ENCODE results near the gene RPH3AL. TPM values are rescaled to one million over a fixed set of nuclear protein-coding genes. Genes with fewer than 3 reads are reported as not detected.

Gene RPH3AL
- total and polyA plus RNA-seq, 2 of the 8 experiments (the other 6 are each of a cell fraction or from before 2014, with no cell fraction given): 5.6 to 5.8 TPM

DNA sequence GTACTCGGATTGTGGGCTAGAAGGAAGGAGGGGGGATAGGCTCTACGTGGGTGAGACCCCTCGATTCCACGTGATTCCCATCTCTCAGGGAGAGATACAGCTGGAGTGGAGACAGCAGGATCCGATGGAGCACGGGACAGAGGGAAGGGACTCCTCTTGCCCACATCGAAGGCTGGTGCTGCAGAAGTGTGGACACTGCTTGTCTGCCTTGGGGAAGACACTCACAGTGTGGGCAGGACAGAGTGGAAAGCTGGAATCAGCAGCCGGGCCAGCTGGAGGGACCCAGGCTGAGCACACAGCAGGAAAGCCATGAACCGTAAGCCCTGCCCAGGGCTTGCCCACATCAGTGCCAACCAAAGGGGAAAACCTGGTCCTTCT, 42.1 kb upstream of the RPH3AL start (continued):
- TF ChIP-seq GABPA (IDR thresholded peaks at IDR 0.05; ENCODE audit: borderline replicate concordance, insufficient read depth, low read length) (no peak), HDAC2 (IDR thresholded peaks at IDR 0.05; ENCODE audit: borderline replicate concordance in 1 of 2, low read depth in 2 of 2, low read length in 2 of 2) (no peak)
- TF ChIP-seq, protein P1, sequence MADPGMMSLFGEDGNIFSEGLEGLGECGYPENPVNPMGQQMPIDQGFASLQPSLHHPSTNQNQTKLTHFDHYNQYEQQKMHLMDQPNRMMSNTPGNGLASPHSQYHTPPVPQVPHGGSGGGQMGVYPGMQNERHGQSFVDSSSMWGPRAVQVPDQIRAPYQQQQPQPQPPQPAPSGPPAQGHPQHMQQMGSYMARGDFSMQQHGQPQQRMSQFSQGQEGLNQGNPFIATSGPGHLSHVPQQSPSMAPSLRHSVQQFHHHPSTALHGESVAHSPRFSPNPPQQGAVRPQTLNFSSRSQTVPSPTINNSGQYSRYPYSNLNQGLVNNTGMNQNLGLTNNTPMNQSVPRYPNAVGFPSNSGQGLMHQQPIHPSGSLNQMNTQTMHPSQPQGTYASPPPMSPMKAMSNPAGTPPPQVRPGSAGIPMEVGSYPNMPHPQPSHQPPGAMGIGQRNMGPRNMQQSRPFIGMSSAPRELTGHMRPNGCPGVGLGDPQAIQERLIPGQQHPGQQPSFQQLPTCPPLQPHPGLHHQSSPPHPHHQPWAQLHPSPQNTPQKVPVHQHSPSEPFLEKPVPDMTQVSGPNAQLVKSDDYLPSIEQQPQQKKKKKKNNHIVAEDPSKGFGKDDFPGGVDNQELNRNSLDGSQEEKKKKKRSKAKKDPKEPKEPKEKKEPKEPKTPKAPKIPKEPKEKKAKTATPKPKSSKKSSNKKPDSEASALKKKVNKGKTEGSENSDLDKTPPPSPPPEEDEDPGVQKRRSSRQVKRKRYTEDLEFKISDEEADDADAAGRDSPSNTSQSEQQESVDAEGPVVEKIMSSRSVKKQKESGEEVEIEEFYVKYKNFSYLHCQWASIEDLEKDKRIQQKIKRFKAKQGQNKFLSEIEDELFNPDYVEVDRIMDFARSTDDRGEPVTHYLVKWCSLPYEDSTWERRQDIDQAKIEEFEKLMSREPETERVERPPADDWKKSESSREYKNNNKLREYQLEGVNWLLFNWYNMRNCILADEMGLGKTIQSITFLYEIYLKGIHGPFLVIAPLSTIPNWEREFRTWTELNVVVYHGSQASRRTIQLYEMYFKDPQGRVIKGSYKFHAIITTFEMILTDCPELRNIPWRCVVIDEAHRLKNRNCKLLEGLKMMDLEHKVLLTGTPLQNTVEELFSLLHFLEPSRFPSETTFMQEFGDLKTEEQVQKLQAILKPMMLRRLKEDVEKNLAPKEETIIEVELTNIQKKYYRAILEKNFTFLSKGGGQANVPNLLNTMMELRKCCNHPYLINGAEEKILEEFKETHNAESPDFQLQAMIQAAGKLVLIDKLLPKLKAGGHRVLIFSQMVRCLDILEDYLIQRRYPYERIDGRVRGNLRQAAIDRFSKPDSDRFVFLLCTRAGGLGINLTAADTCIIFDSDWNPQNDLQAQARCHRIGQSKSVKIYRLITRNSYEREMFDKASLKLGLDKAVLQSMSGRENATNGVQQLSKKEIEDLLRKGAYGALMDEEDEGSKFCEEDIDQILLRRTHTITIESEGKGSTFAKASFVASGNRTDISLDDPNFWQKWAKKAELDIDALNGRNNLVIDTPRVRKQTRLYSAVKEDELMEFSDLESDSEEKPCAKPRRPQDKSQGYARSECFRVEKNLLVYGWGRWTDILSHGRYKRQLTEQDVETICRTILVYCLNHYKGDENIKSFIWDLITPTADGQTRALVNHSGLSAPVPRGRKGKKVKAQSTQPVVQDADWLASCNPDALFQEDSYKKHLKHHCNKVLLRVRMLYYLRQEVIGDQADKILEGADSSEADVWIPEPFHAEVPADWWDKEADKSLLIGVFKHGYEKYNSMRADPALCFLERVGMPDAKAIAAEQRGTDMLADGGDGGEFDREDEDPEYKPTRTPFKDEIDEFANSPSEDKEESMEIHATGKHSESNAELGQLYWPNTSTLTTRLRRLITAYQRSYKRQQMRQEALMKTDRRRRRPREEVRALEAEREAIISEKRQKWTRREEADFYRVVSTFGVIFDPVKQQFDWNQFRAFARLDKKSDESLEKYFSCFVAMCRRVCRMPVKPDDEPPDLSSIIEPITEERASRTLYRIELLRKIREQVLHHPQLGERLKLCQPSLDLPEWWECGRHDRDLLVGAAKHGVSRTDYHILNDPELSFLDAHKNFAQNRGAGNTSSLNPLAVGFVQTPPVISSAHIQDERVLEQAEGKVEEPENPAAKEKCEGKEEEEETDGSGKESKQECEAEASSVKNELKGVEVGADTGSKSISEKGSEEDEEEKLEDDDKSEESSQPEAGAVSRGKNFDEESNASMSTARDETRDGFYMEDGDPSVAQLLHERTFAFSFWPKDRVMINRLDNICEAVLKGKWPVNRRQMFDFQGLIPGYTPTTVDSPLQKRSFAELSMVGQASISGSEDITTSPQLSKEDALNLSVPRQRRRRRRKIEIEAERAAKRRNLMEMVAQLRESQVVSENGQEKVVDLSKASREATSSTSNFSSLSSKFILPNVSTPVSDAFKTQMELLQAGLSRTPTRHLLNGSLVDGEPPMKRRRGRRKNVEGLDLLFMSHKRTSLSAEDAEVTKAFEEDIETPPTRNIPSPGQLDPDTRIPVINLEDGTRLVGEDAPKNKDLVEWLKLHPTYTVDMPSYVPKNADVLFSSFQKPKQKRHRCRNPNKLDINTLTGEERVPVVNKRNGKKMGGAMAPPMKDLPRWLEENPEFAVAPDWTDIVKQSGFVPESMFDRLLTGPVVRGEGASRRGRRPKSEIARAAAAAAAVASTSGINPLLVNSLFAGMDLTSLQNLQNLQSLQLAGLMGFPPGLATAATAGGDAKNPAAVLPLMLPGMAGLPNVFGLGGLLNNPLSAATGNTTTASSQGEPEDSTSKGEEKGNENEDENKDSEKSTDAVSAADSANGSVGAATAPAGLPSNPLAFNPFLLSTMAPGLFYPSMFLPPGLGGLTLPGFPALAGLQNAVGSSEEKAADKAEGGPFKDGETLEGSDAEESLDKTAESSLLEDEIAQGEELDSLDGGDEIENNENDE (IDR thresholded peaks at IDR 0.05; ENCODE audit: insufficient replicate concordance, low read length): no peak

Data from H1 (cell line).